Measurements from ENCODE around the gene ZNF574.

GRCh38 chr19:42086188-42086736 lies 10.3 kb downstream of the ZNF574 start:
- no peak for TF ChIP-seq CTCF (conservative IDR thresholded peaks at IDR 0.05 in 1 of 2, IDR thresholded peaks at IDR 0.05 in 1 of 2; ENCODE audit: low read depth in 1 of 2, low read length in 2 of 2)
- no peak for TF ChIP-seq EZH2 (IDR thresholded peaks at IDR 0.05; ENCODE audit: low read length, missing control alignments)

All from fibroblast of lung (primary cell).